ENCODE measurements around the gene GTF2F2. TPM values are rescaled to one million over a fixed set of nuclear protein-coding genes. Genes with fewer than 3 reads are reported as not detected.
A peak's percentile ranks its signal among the peaks of the same experiment; 100 is the strongest.

Gene GTF2F2
- total RNA-seq, 1 experiment from 2014 or later = 37.8 TPM

- POLR2A ChIA-PET (ENCODE audit: low non-redundant PET) = no interaction called here
- no peak for TF ChIP-seq CTCF (conservative IDR thresholded peaks at IDR 0.05; ENCODE audit: low read depth, low read length)
- TF ChIP-seq EZH2 (IDR thresholded peaks at IDR 0.05; ENCODE audit: borderline replicate concordance, low read depth, low read length, poor library complexity, severe bottlenecking) = no peak
- CTCF ChIA-PET = no interaction called here
- Histone ChIP-seq H3K27ac (ENCODE audit: low read depth, low read length, poor library complexity, severe bottlenecking) (no peak overlapping the region), H3K27me3 (replicated peaks; ENCODE audit: insufficient read depth, low read depth, low read length, poor library complexity) (no peaks in the 10 kb centered on the region), H3K4me1 (ENCODE audit: insufficient read depth, low read length, poor library complexity, severe bottlenecking) (peaks cover 21% of the 10 kb centered on the region), H3K36me3 (ENCODE audit: insufficient read depth, low read length, poor library complexity, severe bottlenecking) (no peaks in the 10 kb centered on the region), H3K4me3 (ENCODE audit: low read depth, low read length, poor library complexity, severe bottlenecking) (no peak overlapping the region), H3K9me3 (ENCODE audit: low read depth, low read length, poor library complexity, severe bottlenecking) (no peaks in the 10 kb centered on the region)
- DNase-seq (ENCODE audit: low spot score) = no peak
- intact Hi-C loops (cut with micrococcal nuclease; ENCODE audit: unreplicated experiment) = no loop called here
- BruUV-seq (replicated peaks) = TSS peak; percentile 10
Measured at GRCh38 chr13:45209229-45209628, 88.9 kb downstream of the GTF2F2 start.

GRCh38 chr13:45215392-45216077 is 95.2 kb downstream of the GTF2F2 start:
- Histone ChIP-seq H3K9me3 (ENCODE audit: low read depth, low read length, poor library complexity, severe bottlenecking) (no peaks in the 10 kb centered on the region), H3K36me3 (ENCODE audit: insufficient read depth, low read length, poor library complexity, severe bottlenecking) (no peaks in the 10 kb centered on the region), H3K4me1 (ENCODE audit: insufficient read depth, low read length, poor library complexity, severe bottlenecking) (peaks cover 23% of the 10 kb centered on the region), H3K27me3 (replicated peaks; ENCODE audit: insufficient read depth, low read depth, low read length, poor library complexity) (no peaks in the 10 kb centered on the region), H3K4me3 (ENCODE audit: low read depth, low read length, poor library complexity, severe bottlenecking) (no peak overlapping the region), H3K27ac (ENCODE audit: low read depth, low read length, poor library complexity, severe bottlenecking) (no peak overlapping the region)
- ChIA-PET POLR2A (ENCODE audit: low non-redundant PET) (no interaction called here), CTCF (no interaction called here)
- DNase-seq (ENCODE audit: low spot score) = no peak
- BruUV-seq (replicated peaks) = no TSS peak
- intact Hi-C loops (cut with micrococcal nuclease; ENCODE audit: unreplicated experiment) = no loop called here
- TF ChIP-seq CTCF (conservative IDR thresholded peaks at IDR 0.05; ENCODE audit: low read depth, low read length) (no peak), EZH2 (IDR thresholded peaks at IDR 0.05; ENCODE audit: borderline replicate concordance, low read depth, low read length, poor library complexity, severe bottlenecking) (no peak)

- H3K4me3 ChIP-seq (ENCODE audit: low read depth, low read length, poor library complexity, severe bottlenecking) = no peak overlapping the region
- DNase-seq (ENCODE audit: low spot score) = no peak
- no peaks in the 10 kb centered on the region for H3K27me3 ChIP-seq (replicated peaks; ENCODE audit: insufficient read depth, low read depth, low read length, poor library complexity)
- ChIA-PET POLR2A (ENCODE audit: low non-redundant PET) (no interaction called here), CTCF (no interaction called here)
- H3K27ac ChIP-seq (ENCODE audit: low read depth, low read length, poor library complexity, severe bottlenecking) = no peak overlapping the region
- BruUV-seq (replicated peaks) = no TSS peak
- no peaks in the 10 kb centered on the region for H3K36me3 ChIP-seq (ENCODE audit: insufficient read depth, low read length, poor library complexity, severe bottlenecking)
- intact Hi-C loops (cut with micrococcal nuclease; ENCODE audit: unreplicated experiment) = no loop called here
- H3K4me1 ChIP-seq (ENCODE audit: insufficient read depth, low read length, poor library complexity, severe bottlenecking) = peaks cover 23% of the 10 kb centered on the region
- TF ChIP-seq CTCF (conservative IDR thresholded peaks at IDR 0.05; ENCODE audit: low read depth, low read length) (no peak), EZH2 (IDR thresholded peaks at IDR 0.05; ENCODE audit: borderline replicate concordance, low read depth, low read length, poor library complexity, severe bottlenecking) (no peak)
- no peaks in the 10 kb centered on the region for H3K9me3 ChIP-seq (ENCODE audit: low read depth, low read length, poor library complexity, severe bottlenecking)
Measured at GRCh38 chr13:45216193-45216592, 95.9 kb downstream of the GTF2F2 start.
